H1 (cell line): ENCODE measurements around the gene KRT13. TPM values are rescaled to one million over a fixed set of nuclear protein-coding genes. Genes with fewer than 3 reads are reported as not detected.

Source experiments
- POLR2AphosphoS5 ChIP-seq: IDR thresholded peaks from 2 replicates; pipeline ENCODE4 v1.6.1; 2011; ENCODE audit warnings: low read depth, low read length
- polyA plus RNA-seq, 7 experiments: library from polyadenylated mRNA; depleted of rRNA in 3 of 7; stranded (reverse) in 5 of 7; unstranded in 2 of 7; fragments of >200 nt in 5 of 7; fragments of 200-250 nt in 2 of 7; gene quantifications; 1 replicate in 5 of 7; 2 replicates in 1 of 7; 4 replicates in 1 of 7; pipeline versions ENCODE4 v1.2.1 to v1.2.3, GENCODE V29; 2011 to 2013; ENCODE audit warnings: missing spikeins in 2 of 7, mixed read lengths in 2 of 7
- total RNA-seq: library from RNA; stranded (reverse); fragmentation: NEBNext Ultra II Directional; extraction: Animal tissue kit (Norgen Biotek cat#: 25700); gene quantifications from 2 replicates; pipeline ENCODE4 v1.2.1, GENCODE V29; 2021
- TF ChIP-seq, protein P1 (sequence below): fragments of 300-600 bp; sonication (generic); IDR thresholded peaks from 2 replicates; pipeline ENCODE4 v1.7.1; 2012; ENCODE audit warnings: low read length, moderate library complexity, mild to moderate bottlenecking, inconsistent platforms; ENCODE audit not compliant: insufficient replicate concordance

The KRT13 gene
- total and polyA plus RNA-seq, 2 of the 8 experiments (the other 6 are each of a cell fraction or from before 2014, with no cell fraction given) = 0.09 TPM; not detected in 1

DNA sequence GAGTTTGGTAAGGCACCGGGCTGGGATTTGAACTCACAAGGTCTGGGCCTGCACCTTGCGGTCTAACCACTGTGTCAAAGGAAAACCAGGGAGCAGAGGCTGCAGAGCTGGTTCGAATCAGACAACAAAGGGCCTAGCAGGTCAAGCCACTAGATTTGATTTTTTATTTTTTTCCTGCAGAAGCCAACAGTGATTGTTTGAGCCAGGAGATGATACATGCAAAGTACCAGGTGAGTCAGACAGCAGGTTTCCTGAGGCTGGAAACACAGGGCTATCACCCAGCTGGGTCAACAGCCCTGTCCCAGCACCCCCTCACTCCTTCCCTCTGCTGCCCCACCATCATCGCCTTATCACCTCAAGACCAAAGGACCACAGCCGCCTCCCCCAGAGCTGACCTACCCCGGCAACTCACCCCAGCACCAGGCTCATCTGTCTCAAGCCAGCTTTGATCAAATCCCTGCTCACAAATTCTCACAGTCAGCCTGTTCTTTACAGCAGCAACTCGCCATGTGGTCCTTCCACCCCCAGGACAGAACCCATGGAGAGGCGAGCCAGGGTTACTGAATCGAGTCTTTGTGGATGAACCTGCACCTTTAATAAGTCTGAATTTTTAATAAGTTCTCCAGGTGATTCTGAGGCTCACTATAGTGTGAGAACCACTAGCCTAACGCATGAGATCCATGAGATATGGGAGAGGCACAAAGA lies 35.7 kb upstream of the KRT13 start (continued):
- TF ChIP-seq, protein P1, sequence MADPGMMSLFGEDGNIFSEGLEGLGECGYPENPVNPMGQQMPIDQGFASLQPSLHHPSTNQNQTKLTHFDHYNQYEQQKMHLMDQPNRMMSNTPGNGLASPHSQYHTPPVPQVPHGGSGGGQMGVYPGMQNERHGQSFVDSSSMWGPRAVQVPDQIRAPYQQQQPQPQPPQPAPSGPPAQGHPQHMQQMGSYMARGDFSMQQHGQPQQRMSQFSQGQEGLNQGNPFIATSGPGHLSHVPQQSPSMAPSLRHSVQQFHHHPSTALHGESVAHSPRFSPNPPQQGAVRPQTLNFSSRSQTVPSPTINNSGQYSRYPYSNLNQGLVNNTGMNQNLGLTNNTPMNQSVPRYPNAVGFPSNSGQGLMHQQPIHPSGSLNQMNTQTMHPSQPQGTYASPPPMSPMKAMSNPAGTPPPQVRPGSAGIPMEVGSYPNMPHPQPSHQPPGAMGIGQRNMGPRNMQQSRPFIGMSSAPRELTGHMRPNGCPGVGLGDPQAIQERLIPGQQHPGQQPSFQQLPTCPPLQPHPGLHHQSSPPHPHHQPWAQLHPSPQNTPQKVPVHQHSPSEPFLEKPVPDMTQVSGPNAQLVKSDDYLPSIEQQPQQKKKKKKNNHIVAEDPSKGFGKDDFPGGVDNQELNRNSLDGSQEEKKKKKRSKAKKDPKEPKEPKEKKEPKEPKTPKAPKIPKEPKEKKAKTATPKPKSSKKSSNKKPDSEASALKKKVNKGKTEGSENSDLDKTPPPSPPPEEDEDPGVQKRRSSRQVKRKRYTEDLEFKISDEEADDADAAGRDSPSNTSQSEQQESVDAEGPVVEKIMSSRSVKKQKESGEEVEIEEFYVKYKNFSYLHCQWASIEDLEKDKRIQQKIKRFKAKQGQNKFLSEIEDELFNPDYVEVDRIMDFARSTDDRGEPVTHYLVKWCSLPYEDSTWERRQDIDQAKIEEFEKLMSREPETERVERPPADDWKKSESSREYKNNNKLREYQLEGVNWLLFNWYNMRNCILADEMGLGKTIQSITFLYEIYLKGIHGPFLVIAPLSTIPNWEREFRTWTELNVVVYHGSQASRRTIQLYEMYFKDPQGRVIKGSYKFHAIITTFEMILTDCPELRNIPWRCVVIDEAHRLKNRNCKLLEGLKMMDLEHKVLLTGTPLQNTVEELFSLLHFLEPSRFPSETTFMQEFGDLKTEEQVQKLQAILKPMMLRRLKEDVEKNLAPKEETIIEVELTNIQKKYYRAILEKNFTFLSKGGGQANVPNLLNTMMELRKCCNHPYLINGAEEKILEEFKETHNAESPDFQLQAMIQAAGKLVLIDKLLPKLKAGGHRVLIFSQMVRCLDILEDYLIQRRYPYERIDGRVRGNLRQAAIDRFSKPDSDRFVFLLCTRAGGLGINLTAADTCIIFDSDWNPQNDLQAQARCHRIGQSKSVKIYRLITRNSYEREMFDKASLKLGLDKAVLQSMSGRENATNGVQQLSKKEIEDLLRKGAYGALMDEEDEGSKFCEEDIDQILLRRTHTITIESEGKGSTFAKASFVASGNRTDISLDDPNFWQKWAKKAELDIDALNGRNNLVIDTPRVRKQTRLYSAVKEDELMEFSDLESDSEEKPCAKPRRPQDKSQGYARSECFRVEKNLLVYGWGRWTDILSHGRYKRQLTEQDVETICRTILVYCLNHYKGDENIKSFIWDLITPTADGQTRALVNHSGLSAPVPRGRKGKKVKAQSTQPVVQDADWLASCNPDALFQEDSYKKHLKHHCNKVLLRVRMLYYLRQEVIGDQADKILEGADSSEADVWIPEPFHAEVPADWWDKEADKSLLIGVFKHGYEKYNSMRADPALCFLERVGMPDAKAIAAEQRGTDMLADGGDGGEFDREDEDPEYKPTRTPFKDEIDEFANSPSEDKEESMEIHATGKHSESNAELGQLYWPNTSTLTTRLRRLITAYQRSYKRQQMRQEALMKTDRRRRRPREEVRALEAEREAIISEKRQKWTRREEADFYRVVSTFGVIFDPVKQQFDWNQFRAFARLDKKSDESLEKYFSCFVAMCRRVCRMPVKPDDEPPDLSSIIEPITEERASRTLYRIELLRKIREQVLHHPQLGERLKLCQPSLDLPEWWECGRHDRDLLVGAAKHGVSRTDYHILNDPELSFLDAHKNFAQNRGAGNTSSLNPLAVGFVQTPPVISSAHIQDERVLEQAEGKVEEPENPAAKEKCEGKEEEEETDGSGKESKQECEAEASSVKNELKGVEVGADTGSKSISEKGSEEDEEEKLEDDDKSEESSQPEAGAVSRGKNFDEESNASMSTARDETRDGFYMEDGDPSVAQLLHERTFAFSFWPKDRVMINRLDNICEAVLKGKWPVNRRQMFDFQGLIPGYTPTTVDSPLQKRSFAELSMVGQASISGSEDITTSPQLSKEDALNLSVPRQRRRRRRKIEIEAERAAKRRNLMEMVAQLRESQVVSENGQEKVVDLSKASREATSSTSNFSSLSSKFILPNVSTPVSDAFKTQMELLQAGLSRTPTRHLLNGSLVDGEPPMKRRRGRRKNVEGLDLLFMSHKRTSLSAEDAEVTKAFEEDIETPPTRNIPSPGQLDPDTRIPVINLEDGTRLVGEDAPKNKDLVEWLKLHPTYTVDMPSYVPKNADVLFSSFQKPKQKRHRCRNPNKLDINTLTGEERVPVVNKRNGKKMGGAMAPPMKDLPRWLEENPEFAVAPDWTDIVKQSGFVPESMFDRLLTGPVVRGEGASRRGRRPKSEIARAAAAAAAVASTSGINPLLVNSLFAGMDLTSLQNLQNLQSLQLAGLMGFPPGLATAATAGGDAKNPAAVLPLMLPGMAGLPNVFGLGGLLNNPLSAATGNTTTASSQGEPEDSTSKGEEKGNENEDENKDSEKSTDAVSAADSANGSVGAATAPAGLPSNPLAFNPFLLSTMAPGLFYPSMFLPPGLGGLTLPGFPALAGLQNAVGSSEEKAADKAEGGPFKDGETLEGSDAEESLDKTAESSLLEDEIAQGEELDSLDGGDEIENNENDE = no peak
- no peak for TF ChIP-seq POLR2AphosphoS5
